Lung (tissue), 12 donors: ENCODE results near the gene NEIL3. TPM values are rescaled to one million over a fixed set of nuclear protein-coding genes. Genes with fewer than 3 reads are reported as not detected.

Experiments
- ATAC-seq: fragments of 200-7000 bp; cut with Tn5 transposase; one replicate; pipeline ENCODE4 v1.9.1; 2020; ENCODE audit warnings: moderate number of reproducible peaks; ENCODE audit not compliant: insufficient read depth, low FRiP score
- DNase-seq, 3 donors: peaks; one replicate each; pipeline ENCODE4 v3.0.0-alpha.2; 2013 to 2017
- H3K27ac ChIP-seq, 2 donors: one replicate each; pipeline ENCODE4 v1.5.1; 2013; ENCODE audit warnings: mild to moderate bottlenecking in 2 of 2, moderate library complexity in 2 of 2, control low read depth in 1 of 2, inconsistent platforms in 1 of 2, low read depth in 1 of 2, low read length in 1 of 2
- H3K27me3 ChIP-seq, 3 donors: one replicate each; pipeline ENCODE4 v1.5.1; 2013; ENCODE audit warnings: low read length in 2 of 3; ENCODE audit not compliant: control insufficient read depth in 3 of 3, insufficient read depth in 3 of 3
- H3K36me3 ChIP-seq, 4 donors: one replicate each; pipeline ENCODE4 v1.5.1; 2013; ENCODE audit warnings: low read length in 4 of 4, mild to moderate bottlenecking in 1 of 4, moderate library complexity in 1 of 4; ENCODE audit not compliant: control insufficient read depth in 4 of 4, insufficient read depth in 4 of 4
- H3K4me1 ChIP-seq, 5 donors: one replicate each; pipeline ENCODE4 v1.5.1; 2013; ENCODE audit warnings: low read length in 5 of 5, mild to moderate bottlenecking in 2 of 5, moderate library complexity in 1 of 5; ENCODE audit not compliant: control insufficient read depth in 5 of 5, insufficient read depth in 5 of 5
- H3K4me3 ChIP-seq: one replicate; pipeline ENCODE4 v1.5.1; 2013; ENCODE audit warnings: mild to moderate bottlenecking, control low read depth, moderate library complexity
- H3K9ac ChIP-seq, 2 donors: one replicate each; pipeline ENCODE4 v1.5.1; 2013; ENCODE audit warnings: low read length in 2 of 2, control low read depth in 1 of 2; ENCODE audit not compliant: insufficient read depth in 1 of 2
- H3K9me3 ChIP-seq, 4 donors: one replicate each; pipeline ENCODE4 v1.5.1; 2013; ENCODE audit warnings: low read length in 3 of 4, mild to moderate bottlenecking in 1 of 4, moderate library complexity in 1 of 4; ENCODE audit not compliant: control insufficient read depth in 4 of 4, insufficient read depth in 3 of 4
- CTCF ChIP-seq: IDR thresholded peaks from 2 replicates; pipeline ENCODE4 v1.5.1; 2012; ENCODE audit warnings: mild to moderate bottlenecking; ENCODE audit errors: control extremely low read depth, extremely low read depth
- WGBS, 2 donors: extraction: QIAGEN DNeasy Blood & Tissue Kit; methylation state at CpG; one replicate each; pipeline ENCODE4 v1.1.7; 2013; 5-methylcytosine and 5-hydroxymethylcytosine counted together
- polyA plus RNA-seq, 2 donors: library from polyadenylated mRNA; stranded (reverse); fragments of 200-250 nt; gene quantifications; one replicate each; pipeline ENCODE4 v1.2.1, GENCODE V29; 2013
- total RNA-seq, 2 donors: library from RNA; depleted of rRNA in 1 of 2; stranded (reverse); fragments of >200 nt in 1 of 2; gene quantifications; one replicate each; pipeline ENCODE4 v1.2.1, GENCODE V29; 2014 to 2021
- donor health status: control.
- donor health status: control.
- donor health status: Bipolar disorder and iron deficiency.
- donor health status: healthy.
- donor health status: DM: yes; HTN: yes; CAD: no.

Gene NEIL3
- total and polyA plus RNA-seq, 4 donors = 0.22 to 2.0 (median 0.32) TPM

DNA sequence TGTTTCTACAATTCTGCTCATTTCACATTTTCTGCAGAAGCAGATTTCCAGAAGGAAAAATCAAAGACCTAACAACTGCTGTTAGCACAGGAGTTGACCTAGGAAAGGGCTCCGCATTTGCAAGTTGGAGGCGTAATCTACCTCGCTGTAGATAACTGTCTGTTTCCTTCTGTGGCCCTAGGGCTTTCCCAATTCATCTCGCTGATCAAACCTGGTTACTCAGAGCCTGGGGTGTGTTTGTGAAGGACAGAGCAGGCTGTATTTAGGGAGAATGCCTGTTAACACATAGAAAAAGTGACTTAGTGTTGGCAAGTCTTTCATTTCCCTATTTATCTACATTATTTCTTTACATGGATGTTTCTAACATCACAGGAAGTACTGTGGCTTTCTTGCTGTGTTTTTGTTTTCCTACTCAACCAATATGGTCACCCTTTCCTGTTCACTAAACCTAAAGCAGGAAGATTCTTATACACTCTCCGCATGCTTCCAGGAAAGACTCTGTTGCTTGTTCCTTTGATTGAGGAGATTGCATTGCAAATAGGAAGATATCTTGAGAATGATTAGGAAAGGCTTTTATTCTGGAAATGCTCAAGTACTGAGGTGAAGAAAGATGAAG lies 92.1 kb downstream of the NEIL3 start:
- H3K4me3 ChIP-seq = no peak overlapping the region
- H3K36me3 ChIP-seq = no peaks in the 10 kb centered on the region
- H3K4me1 ChIP-seq = no peaks in the 10 kb centered on the region
- H3K27ac ChIP-seq = no peak overlapping the region
- ATAC-seq = no peak
- no peak for DNase-seq
- H3K9me3 ChIP-seq = peaks cover 0 to 3% (median under 1%) of the 10 kb centered on the region in 4 donors
- H3K27me3 ChIP-seq = no peaks in the 10 kb centered on the region
- H3K9ac ChIP-seq = no peak overlapping the region
- 66 to 70% methylated on average over 5 of the region's 5 CpGs for WGBS, 2 donors
- TF ChIP-seq CTCF = no peak

DNA sequence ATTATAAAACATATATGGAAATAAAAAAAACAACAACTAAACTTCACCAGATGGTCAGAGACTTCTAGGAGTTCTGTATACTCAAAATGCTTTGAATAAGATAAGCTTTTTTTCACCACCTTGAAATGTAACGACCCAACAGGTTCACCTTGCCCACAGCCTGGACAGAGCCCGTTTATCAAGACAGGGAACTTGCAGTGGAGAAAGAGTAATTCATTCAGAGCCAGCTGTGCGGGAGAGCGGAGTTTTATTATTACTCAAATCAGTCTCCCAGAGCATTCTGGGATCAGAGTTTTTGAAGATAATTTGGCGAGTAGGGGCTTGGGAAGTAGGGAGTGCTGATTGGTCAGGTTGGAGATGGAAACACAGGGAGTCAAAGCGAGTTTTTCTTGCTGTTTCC lies 94.1 kb downstream of the NEIL3 start:
- TF ChIP-seq CTCF = no peak
- H3K36me3 ChIP-seq = no peaks in the 10 kb centered on the region
- H3K4me1 ChIP-seq = no peaks in the 10 kb centered on the region
- H3K9ac ChIP-seq = no peak overlapping the region
- H3K27me3 ChIP-seq = no peaks in the 10 kb centered on the region
- no peak overlapping the region for H3K27ac ChIP-seq
- H3K4me3 ChIP-seq = no peak overlapping the region
- ATAC-seq (no peak), DNase-seq (no peak)
- peaks cover 0 to 4% (median 0%) of the 10 kb centered on the region in 4 donors for H3K9me3 ChIP-seq
- WGBS, 2 donors = 61 to 79% methylated on average over 6 of the region's 6 CpGs

GRCh38 chr4:177404342-177404741 lies 94.7 kb downstream of the NEIL3 start:
- DNase-seq = no peak
- H3K36me3 ChIP-seq = no peaks in the 10 kb centered on the region
- no peaks in the 10 kb centered on the region for H3K4me1 ChIP-seq
- TF ChIP-seq CTCF = no peak
- no peaks in the 10 kb centered on the region for H3K27me3 ChIP-seq
- H3K9ac ChIP-seq = no peak overlapping the region
- WGBS, 2 donors = 86 to 92% methylated on average over 3 of the region's 3 CpGs
- peaks cover 0 to 4% (median 0%) of the 10 kb centered on the region in 4 donors for H3K9me3 ChIP-seq
- no peak overlapping the region for H3K4me3 ChIP-seq
- ATAC-seq = no peak
- H3K27ac ChIP-seq = no peak overlapping the region

DNA sequence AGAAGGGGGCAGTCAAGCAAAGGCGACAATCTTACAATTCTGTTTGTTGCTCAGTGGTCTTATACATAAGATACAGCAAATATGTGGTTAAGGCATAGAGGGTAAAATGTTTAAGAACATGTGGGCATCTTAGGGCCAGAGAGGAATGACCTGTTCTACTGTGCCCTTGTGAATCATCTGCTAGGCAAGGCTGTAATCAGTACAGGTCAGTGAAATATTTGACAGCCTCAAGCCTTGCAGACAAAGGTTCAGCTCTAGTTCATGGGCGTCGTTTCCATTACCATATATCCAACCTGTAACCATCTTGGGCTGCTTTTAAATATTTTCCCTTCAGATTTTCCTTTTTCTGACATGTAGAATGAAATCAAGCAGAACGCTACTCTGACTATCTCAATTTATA lies 95.3 kb downstream of the NEIL3 start:
- no peaks in the 10 kb centered on the region for H3K27me3 ChIP-seq
- ATAC-seq (no peak), DNase-seq (no peak)
- no peak overlapping the region for H3K27ac ChIP-seq
- H3K36me3 ChIP-seq = no peaks in the 10 kb centered on the region
- no peak overlapping the region for H3K9ac ChIP-seq
- H3K4me1 ChIP-seq = no peaks in the 10 kb centered on the region
- no peak for TF ChIP-seq CTCF
- H3K4me3 ChIP-seq = no peak overlapping the region
- WGBS, 2 donors = 84 to 88% methylated on average over 4 of the region's 4 CpGs
- peaks cover 0 to 4% (median 0%) of the 10 kb centered on the region in 4 donors for H3K9me3 ChIP-seq
